HG03135 (cell line): ENCODE measurements around the gene CDHR5.

Experiments used
- ATAC-seq: cut with Tn5 transposase; IDR thresholded peaks from one replicate; pipeline ENCODE4 v1.9.1; 2021; ENCODE audit warnings: mild to moderate bottlenecking, moderate library complexity; ENCODE audit not compliant: unreplicated experiment

The CDHR5 gene

GRCh38 chr11:569158-569885, 55.4 kb downstream of the CDHR5 start:
- no peak for ATAC-seq

DNA sequence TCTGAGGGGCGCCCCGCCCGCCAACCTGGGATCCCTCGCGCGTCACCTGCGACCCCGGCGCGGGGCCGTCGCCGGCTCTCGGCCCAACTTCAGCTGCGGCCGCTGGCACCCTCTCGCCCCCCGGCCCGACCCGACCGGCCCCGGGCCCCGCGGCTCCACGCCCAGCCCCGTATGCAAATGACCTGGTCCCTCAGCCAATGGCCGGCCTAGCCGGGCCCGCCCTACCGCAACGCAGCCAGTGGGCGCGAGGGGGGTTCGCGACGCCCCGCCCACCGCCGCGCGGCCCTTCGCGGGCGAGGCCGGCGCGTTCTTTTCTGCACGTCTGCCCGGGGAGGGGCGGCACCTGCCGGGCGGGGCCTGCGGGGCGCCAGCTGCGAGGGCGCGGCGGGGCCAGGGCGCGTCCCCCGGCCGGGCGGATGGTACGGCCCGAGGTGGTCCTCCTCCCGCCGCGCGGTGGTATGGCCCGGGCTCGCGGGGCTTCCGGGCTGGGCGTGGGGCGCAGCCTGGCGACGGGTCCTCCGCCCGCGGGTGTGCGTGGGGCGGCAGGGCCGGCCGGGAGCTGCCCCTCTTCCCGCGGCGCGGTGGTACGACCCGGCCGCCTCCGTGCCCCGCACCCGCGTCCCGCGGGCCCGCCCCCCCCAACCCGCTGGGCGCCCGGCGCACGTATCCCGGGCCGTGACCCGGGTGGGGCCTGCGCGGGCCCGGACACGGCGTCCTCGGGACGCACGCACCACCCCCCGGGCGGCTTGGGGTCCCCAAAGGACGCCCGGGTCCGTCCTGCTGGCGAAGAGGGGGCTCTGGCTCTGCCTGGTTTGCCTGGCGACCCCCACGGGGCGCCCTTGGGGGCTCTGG, 56.2 kb downstream of the CDHR5 start:
- ATAC-seq = peak; percentile 83

- ATAC-seq = no peak
These were observed 57.0 kb downstream of the CDHR5 start for GRCh38 chr11:567629-568292.

- no peak for ATAC-seq
These were observed 57.6 kb downstream of the CDHR5 start for GRCh38 chr11:567011-567628.
